ENCODE data around the gene SNX11. TPM values are rescaled to one million over a fixed set of nuclear protein-coding genes. Genes with fewer than 3 reads are reported as not detected.

SNX11 gene
- polyA plus RNA-seq, 1 donor = 12.4 TPM

GRCh38 chr17:48128400-48128799 is 20.8 kb downstream of the SNX11 start:
- WGBS (ENCODE audit: insufficient coverage, low lambda C conversion rate) = no CpG with 5 or more reads among the region's 5 CpGs
- H3K36me3 ChIP-seq (ENCODE audit: control insufficient read depth, insufficient read depth, low read length) = peaks cover 3% of the 10 kb centered on the region
- no peak for DNase-seq

DNA sequence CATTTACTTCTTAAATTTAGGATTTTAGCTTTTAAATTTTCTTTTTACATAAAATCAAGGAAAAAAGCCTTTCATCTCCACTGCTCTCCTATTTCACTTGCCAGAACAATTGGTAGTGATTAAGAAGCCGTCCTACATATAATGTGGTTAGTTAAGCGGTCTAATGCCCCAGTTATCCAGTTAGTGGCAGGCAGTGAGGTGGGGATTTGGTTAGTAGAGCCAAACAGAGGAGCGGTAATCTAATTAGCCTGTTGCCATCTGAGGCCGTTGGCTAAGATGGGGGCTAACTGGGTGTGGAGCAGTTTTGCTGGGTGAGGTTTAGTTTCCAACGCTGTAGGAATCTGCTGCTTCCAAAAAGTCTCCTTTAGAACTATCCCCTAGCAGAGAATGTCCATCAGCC is 22.4 kb downstream of the SNX11 start:
- H3K4me3 ChIP-seq (ENCODE audit: low read length) = no peak overlapping the region
- no peaks in the 10 kb centered on the region for H3K4me1 ChIP-seq (ENCODE audit: control insufficient read depth, insufficient read depth, low read length)
- H3K9me3 ChIP-seq (ENCODE audit: control insufficient read depth, low read depth, low read length) = no peaks in the 10 kb centered on the region
- no peak overlapping the region for H3K27ac ChIP-seq (ENCODE audit: low read length)
- peaks cover 2% of the 10 kb centered on the region for H3K27me3 ChIP-seq (ENCODE audit: control insufficient read depth, insufficient read depth, low read length)
- WGBS (ENCODE audit: insufficient coverage, low lambda C conversion rate) = no CpG with 5 or more reads among the region's 5 CpGs
- peaks cover 3% of the 10 kb centered on the region for H3K36me3 ChIP-seq (ENCODE audit: control insufficient read depth, insufficient read depth, low read length)
- no peak for DNase-seq

More at GRCh38 chr17:48128400-48128799, 20.8 kb downstream of the SNX11 start:
- H3K4me1 ChIP-seq (ENCODE audit: control insufficient read depth, insufficient read depth, low read length) = no peaks in the 10 kb centered on the region
- peaks cover 2% of the 10 kb centered on the region for H3K27me3 ChIP-seq (ENCODE audit: control insufficient read depth, insufficient read depth, low read length)
- H3K27ac ChIP-seq (ENCODE audit: low read length) = no peak overlapping the region
- H3K4me3 ChIP-seq (ENCODE audit: low read length) = no peak overlapping the region
- no peaks in the 10 kb centered on the region for H3K9me3 ChIP-seq (ENCODE audit: control insufficient read depth, low read depth, low read length)

GRCh38 chr17:48131216-48131824 is 23.8 kb downstream of the SNX11 start:
- H3K27me3 ChIP-seq (ENCODE audit: control insufficient read depth, insufficient read depth, low read length) = peaks cover 2% of the 10 kb centered on the region
- no peak for DNase-seq
- no peaks in the 10 kb centered on the region for H3K4me1 ChIP-seq (ENCODE audit: control insufficient read depth, insufficient read depth, low read length)
- peaks cover 3% of the 10 kb centered on the region for H3K36me3 ChIP-seq (ENCODE audit: control insufficient read depth, insufficient read depth, low read length)
- H3K9me3 ChIP-seq (ENCODE audit: control insufficient read depth, low read depth, low read length) = no peaks in the 10 kb centered on the region
- no peak overlapping the region for H3K27ac ChIP-seq (ENCODE audit: low read length)
- no peak overlapping the region for H3K4me3 ChIP-seq (ENCODE audit: low read length)
- no CpG with 5 or more reads among the region's 4 CpGs for WGBS (ENCODE audit: insufficient coverage, low lambda C conversion rate)

GRCh38 chr17:48132385-48132784 is 24.8 kb downstream of the SNX11 start:
- Histone ChIP-seq H3K36me3 (ENCODE audit: control insufficient read depth, insufficient read depth, low read length) (no peaks in the 10 kb centered on the region), H3K27ac (ENCODE audit: low read length) (no peak overlapping the region), H3K4me1 (ENCODE audit: control insufficient read depth, insufficient read depth, low read length) (no peaks in the 10 kb centered on the region), H3K27me3 (ENCODE audit: control insufficient read depth, insufficient read depth, low read length) (peaks cover 2% of the 10 kb centered on the region), H3K4me3 (ENCODE audit: low read length) (no peak overlapping the region), H3K9me3 (ENCODE audit: control insufficient read depth, low read depth, low read length) (no peaks in the 10 kb centered on the region)
- WGBS (ENCODE audit: insufficient coverage, low lambda C conversion rate) = no CpG with 5 or more reads among the region's 5 CpGs
- no peak for DNase-seq

DNA sequence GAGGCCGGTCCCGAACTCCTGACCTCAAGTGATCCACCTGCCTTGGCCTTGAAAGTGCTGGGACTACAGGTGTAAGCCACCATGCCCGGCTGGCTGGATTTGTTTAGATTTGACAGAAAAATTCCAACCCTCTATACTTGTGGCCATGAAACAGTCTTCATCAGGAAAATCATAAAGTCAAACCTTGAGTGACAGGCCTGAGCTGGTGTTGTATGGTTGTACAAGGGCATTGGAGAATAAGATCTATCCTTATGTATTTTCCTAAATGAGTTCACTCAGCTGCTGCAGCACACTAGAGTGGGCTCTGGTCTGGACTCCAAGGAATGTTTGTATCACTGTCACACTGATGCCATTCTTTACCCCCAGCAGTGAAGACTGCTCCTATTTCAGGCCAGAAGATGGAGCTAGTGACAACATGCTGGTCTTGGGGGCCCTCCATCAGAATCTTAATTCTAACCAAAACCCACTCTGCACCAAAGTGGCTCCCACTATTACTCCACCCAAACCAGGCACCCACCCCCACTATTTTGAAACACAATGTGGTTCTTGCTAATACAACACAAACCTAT is 27.4 kb downstream of the SNX11 start:
- Histone ChIP-seq H3K27me3 (ENCODE audit: control insufficient read depth, insufficient read depth, low read length) (peaks cover 3% of the 10 kb centered on the region), H3K9me3 (ENCODE audit: control insufficient read depth, low read depth, low read length) (no peaks in the 10 kb centered on the region), H3K36me3 (ENCODE audit: control insufficient read depth, insufficient read depth, low read length) (no peaks in the 10 kb centered on the region), H3K4me3 (ENCODE audit: low read length) (no peak overlapping the region), H3K27ac (ENCODE audit: low read length) (no peak overlapping the region), H3K4me1 (ENCODE audit: control insufficient read depth, insufficient read depth, low read length) (no peaks in the 10 kb centered on the region)
- WGBS (ENCODE audit: insufficient coverage, low lambda C conversion rate) = no CpG with 5 or more reads among the region's 3 CpGs
- no peak for DNase-seq

- Histone ChIP-seq H3K4me3 (ENCODE audit: low read length) (no peak overlapping the region), H3K36me3 (ENCODE audit: control insufficient read depth, insufficient read depth, low read length) (no peaks in the 10 kb centered on the region), H3K27me3 (ENCODE audit: control insufficient read depth, insufficient read depth, low read length) (peaks cover 2% of the 10 kb centered on the region), H3K9me3 (ENCODE audit: control insufficient read depth, low read depth, low read length) (no peaks in the 10 kb centered on the region), H3K4me1 (ENCODE audit: control insufficient read depth, insufficient read depth, low read length) (no peaks in the 10 kb centered on the region), H3K27ac (ENCODE audit: low read length) (no peak overlapping the region)
- no CpG with 5 or more reads among the region's 1 CpG for WGBS (ENCODE audit: insufficient coverage, low lambda C conversion rate)
- DNase-seq = no peak
Observed at GRCh38 chr17:48137656-48138055, 30.1 kb downstream of the SNX11 start.

GRCh38 chr17:48139944-48140343 is 32.4 kb downstream of the SNX11 start:
- Histone ChIP-seq H3K27me3 (ENCODE audit: control insufficient read depth, insufficient read depth, low read length) (peaks cover 10% of the 10 kb centered on the region), H3K4me1 (ENCODE audit: control insufficient read depth, insufficient read depth, low read length) (no peaks in the 10 kb centered on the region), H3K27ac (ENCODE audit: low read length) (no peak overlapping the region), H3K4me3 (ENCODE audit: low read length) (no peak overlapping the region), H3K36me3 (ENCODE audit: control insufficient read depth, insufficient read depth, low read length) (no peaks in the 10 kb centered on the region), H3K9me3 (ENCODE audit: control insufficient read depth, low read depth, low read length) (no peaks in the 10 kb centered on the region)
- no peak for DNase-seq
- WGBS (ENCODE audit: insufficient coverage, low lambda C conversion rate) = 60% methylated on average over 1 of the region's 2 CpGs

- WGBS (ENCODE audit: insufficient coverage, low lambda C conversion rate) = no CpG with 5 or more reads among the region's 6 CpGs
Observed at GRCh38 chr17:48143629-48144028, 36.1 kb downstream of the SNX11 start.

DNA sequence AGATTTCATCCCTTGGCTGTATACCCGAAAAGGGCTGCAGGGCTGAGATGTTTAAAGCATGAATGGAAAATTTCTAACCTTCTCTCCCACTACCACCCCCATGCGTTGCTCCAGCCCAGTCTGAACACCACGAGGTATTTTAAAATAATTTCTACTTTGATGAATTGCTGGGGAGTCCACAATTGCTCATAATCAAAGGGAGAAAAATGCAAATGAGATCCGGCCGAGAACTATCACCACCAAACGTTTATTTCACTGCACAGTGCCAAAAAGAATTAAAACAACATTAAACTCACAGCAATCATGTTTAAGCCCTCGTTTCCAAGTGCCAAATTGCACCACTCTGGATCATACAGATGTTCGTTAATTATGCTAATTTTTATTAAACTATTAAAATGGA is 36.7 kb downstream of the SNX11 start:
- Histone ChIP-seq H3K27me3 (ENCODE audit: control insufficient read depth, insufficient read depth, low read length) (peaks cover 24% of the 10 kb centered on the region), H3K27ac (ENCODE audit: low read length) (no peak overlapping the region), H3K4me3 (ENCODE audit: low read length) (no peak overlapping the region), H3K36me3 (ENCODE audit: control insufficient read depth, insufficient read depth, low read length) (no peaks in the 10 kb centered on the region), H3K4me1 (ENCODE audit: control insufficient read depth, insufficient read depth, low read length) (no peaks in the 10 kb centered on the region), H3K9me3 (ENCODE audit: control insufficient read depth, low read depth, low read length) (no peaks in the 10 kb centered on the region)
- 90% methylated on average over 2 of the region's 8 CpGs for WGBS (ENCODE audit: insufficient coverage, low lambda C conversion rate)
- no peak for DNase-seq

More at GRCh38 chr17:48143629-48144028, 36.1 kb downstream of the SNX11 start:
- no peaks in the 10 kb centered on the region for H3K4me1 ChIP-seq (ENCODE audit: control insufficient read depth, insufficient read depth, low read length)
- no peak for DNase-seq
- H3K36me3 ChIP-seq (ENCODE audit: control insufficient read depth, insufficient read depth, low read length) = no peaks in the 10 kb centered on the region
- no peak overlapping the region for H3K4me3 ChIP-seq (ENCODE audit: low read length)
- H3K27ac ChIP-seq (ENCODE audit: low read length) = no peak overlapping the region
- H3K9me3 ChIP-seq (ENCODE audit: control insufficient read depth, low read depth, low read length) = no peaks in the 10 kb centered on the region
- peaks cover 18% of the 10 kb centered on the region for H3K27me3 ChIP-seq (ENCODE audit: control insufficient read depth, insufficient read depth, low read length)

GRCh38 chr17:48144976-48145798 is 37.6 kb downstream of the SNX11 start:
- no peaks in the 10 kb centered on the region for H3K36me3 ChIP-seq (ENCODE audit: control insufficient read depth, insufficient read depth, low read length)
- no CpG with 5 or more reads among the region's 3 CpGs for WGBS (ENCODE audit: insufficient coverage, low lambda C conversion rate)
- no peaks in the 10 kb centered on the region for H3K9me3 ChIP-seq (ENCODE audit: control insufficient read depth, low read depth, low read length)
- no peak overlapping the region for H3K4me3 ChIP-seq (ENCODE audit: low read length)
- H3K27me3 ChIP-seq (ENCODE audit: control insufficient read depth, insufficient read depth, low read length) = peaks cover 32% of the 10 kb centered on the region
- DNase-seq = no peak
- H3K27ac ChIP-seq (ENCODE audit: low read length) = no peak overlapping the region
- no peaks in the 10 kb centered on the region for H3K4me1 ChIP-seq (ENCODE audit: control insufficient read depth, insufficient read depth, low read length)
